NCI-H1092 treated with DMSO at 0.1 percent for 48 hours (cell line): Measurements from ENCODE around the gene RAP1GAP.
"Not testable (repeated sequence)": the region's sequence is repeated elsewhere in the genome, so short reads cannot be mapped to it uniquely, and the experiment has no call there.

ENCODE experiments used
- DNase-seq: peaks from one replicate; lab custom pipeline; 2025; lab: John Stamatoyannopoulos, UW

RAP1GAP gene

DNA sequence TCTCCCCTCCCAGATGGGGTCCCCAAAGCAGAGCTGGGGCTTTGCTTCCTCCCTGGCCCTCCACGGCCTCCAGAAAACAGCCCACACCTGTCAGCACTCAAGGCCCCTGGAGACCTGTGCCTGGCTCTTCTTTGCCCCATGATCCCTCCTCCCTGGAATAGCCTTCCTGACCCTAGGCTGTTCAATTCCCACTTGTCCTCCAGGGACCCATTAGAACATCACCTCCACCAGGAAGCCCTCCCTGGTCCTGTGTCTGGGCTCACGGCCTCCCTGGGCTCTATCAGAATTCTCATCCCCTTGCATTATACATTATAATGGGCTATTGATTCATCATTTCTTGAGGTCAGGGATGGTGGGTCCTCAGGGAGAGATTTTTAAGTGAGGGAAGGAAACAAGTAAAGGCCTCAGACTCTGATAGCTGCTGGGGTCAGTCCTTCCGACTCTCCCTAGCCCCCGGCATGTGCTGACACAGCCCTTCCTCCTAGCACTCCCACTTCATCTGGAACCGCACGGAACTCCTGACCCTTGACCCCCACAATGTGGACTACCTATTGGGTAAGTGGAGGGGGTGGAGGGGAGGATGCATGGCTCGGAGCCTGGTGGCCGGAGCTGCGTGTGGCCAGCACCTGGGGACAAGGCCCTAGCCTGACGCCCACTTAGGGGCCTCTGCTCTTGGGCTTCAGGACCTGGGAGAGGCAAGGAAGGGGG lies 99.2 kb downstream of the RAP1GAP start:
- no peak for DNase-seq

GRCh38 chr1:21568809-21569385 lies 100.3 kb downstream of the RAP1GAP start:
- DNase-seq: no peak

- DNase-seq: no peak
These were observed 101.0 kb downstream of the RAP1GAP start for GRCh38 chr1:21568006-21568746.

GRCh38 chr1:21567241-21568005 lies 101.7 kb downstream of the RAP1GAP start:
- DNase-seq: no peak

DNA sequence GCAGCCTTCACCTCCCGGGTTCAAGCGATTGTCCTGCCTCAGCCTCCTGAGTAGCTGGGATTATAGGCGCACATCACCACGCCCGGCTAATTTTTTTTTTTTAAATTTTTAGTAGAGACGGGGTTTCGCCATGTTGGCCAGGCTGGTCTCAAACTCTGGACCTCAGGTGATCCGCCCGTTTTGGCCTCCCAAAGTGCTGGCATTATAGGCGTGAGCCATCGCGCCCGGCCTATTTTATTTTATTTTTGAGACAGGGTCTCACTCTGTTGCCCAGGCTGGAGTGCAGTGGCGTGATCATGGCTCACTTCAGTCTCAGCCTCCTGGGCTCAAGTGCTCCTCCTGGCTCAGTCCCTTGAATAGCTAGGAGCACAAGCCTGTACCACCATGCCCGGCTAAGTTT lies 102.8 kb downstream of the RAP1GAP start:
- not testable (repeated sequence) for DNase-seq

DNA sequence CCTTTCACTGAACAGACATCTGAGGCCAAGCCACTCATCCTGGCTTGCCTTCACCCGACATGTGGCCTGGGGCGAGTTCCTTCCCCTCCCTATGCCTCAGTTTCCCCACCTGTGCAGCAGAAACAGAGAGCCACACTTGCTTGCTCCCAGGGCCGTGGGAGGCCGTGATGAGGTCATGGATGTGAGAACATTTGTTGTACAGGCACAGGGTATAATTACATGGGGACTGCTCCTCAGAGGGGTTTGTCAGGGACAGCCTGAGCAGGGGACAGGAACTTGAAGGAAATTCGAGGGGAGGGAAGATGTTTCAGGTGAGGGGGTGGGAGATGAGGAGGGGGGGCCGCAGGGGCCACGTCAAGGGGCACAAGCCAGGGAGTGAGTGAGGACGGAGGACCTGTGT lies 103.9 kb downstream of the RAP1GAP start:
- no peak for DNase-seq

GRCh38 chr1:21564521-21565095 lies 104.5 kb downstream of the RAP1GAP start:
- no peak for DNase-seq

- no peak for DNase-seq
These were observed 105.2 kb downstream of the RAP1GAP start for GRCh38 chr1:21563971-21564370.

GRCh38 chr1:21562896-21563295 lies 106.3 kb downstream of the RAP1GAP start:
- DNase-seq: no peak

DNA sequence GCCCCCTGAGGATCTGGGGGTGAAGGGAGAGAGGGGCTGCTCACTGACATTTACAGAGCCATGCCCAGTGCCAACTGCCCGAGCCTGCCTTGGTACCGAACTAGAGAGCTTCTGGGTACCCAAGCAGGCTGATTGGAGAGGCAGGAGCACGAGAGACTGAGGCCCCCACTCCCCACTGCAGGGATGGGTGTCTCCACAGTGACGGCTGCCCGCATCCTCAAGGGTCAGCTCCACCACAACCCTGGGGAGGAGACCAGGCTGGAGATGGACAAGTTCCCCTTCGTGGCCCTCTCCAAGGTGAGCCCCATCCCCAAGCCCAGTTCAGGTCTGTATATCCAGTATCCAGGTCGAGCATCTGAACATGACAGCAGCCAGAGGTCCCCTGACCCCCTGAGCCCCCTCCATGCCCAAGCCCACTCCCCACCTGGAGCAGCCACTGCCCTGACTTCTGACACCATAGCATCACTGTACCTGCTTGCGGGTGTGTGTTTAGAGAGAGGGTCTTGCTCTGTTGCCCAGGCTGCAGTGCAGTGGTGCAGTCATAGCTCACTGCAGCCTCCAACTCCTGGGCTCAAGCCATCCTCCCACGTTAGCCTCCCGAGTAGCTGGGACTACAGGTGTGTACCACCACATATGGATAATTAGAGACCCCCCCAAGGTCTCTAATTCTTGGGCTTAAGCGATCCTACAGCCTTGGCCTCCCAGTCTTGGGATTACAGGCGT lies 108.1 kb downstream of the RAP1GAP start:
- no peak for DNase-seq

- DNase-seq: no peak
These were observed 109.2 kb downstream of the RAP1GAP start for GRCh38 chr1:21559788-21560567.

GRCh38 chr1:21553116-21553926 lies 115.8 kb downstream of the RAP1GAP start:
- DNase-seq: no peak

- DNase-seq: no peak
These were observed 116.4 kb downstream of the RAP1GAP start for GRCh38 chr1:21552715-21553114.

DNA sequence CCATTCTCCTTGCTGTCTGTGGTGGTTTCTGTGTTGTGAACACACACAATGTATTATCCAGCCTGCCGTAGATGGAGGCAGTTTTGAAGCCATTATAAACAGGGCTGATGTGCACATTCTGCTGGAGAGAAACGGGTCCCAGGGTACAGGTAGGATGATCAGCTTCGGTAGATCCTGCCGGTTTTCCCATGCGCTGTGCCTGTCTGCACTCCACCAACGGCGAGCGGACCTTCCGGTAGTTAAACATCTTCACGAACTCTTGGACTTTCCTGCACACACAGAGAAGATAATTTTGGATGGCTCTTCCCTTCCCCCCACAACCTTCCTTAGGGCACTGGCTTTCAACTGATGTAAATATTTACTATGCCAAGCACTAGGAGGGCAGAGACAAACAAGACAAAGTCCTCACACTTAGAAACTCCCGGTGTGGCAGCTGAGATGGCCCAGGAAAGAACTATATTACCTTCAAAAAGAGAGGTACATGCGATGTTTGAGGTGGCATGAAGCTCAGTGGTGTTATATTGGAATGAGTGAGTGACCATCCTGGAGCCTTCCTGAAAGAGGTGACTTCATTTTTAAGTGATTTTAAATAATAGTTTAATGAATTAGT lies 118.2 kb downstream of the RAP1GAP start:
- DNase-seq: no peak

DNA sequence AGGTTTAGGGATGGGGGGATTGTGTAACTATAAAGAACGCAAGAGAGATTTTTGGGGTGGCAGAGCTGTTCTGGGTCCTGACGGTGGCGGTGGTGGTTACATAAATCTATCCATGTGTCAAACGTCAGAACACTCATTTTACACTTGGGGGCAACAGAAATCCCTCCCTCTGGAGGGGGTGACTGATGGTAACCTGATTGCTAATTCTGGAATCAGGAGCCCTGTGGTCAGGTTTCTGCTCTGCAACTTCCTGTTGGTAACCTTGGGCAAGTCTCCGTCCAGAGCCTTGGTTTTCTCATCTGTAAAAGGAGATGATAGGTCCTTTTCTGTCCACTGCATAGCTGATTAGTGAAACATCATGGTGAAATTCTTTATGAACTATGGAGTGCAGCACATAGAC lies 119.1 kb downstream of the RAP1GAP start:
- no peak for DNase-seq

GRCh38 chr1:21547876-21548275 lies 121.3 kb downstream of the RAP1GAP start:
- DNase-seq: no peak
